H7 (cell line): Measurements from ENCODE around the gene DNAJC15. TPM values are rescaled to one million over a fixed set of nuclear protein-coding genes. Genes with fewer than 3 reads are reported as not detected.

Source experiments
- DNase-seq: peaks from one replicate; pipeline ENCODE4 v3.0.0; 2012
- H3K27me3 ChIP-seq: 2 replicates; pipeline ENCODE4 v1.6.0; 2011; ENCODE audit warnings: mild to moderate bottlenecking, low read length; ENCODE audit not compliant: control insufficient read depth, insufficient read depth
- H3K36me3 ChIP-seq: replicated peaks from 2 replicates; pipeline ENCODE4 v1.5.1; 2011; ENCODE audit warnings: low read length; ENCODE audit not compliant: control insufficient read depth, insufficient read depth
- H3K4me3 ChIP-seq: 2 replicates; pipeline ENCODE4 v1.5.1; 2011; ENCODE audit warnings: low read depth, mild to moderate bottlenecking, control low read depth, low read length, moderate library complexity; ENCODE audit not compliant: insufficient read depth
- total RNA-seq: library from RNA; depleted of rRNA; stranded (reverse); fragments of >200 nt; shearing (Covaris generic); gene quantifications from 2 replicates; pipeline ENCODE4 v1.2.3, GENCODE V29; 2014

The DNAJC15 gene
- total RNA-seq, 1 experiment from 2014 or later = 0.45 TPM

DNA sequence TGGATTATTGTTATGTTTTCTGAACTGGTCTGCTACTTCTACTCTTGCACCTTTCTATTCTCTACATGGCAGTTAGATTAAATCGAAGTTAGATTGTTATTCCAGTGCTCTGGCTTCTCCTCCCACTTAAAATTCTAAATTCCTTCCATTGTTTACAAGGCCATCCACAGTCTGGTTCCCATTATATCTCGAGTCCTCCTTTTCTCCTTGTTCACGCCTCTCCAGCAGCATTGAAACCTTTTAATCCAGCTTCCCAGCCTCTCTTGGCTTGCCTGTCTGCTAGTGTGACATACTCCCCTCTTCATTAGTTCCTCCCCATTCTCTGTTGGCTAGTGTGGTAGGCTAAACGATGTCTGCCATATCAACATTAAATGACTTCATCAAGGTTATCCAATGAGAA, 54.5 kb downstream of the DNAJC15 start:
- Histone ChIP-seq H3K36me3 (no peaks in the 10 kb centered on the region), H3K4me3 (no peak overlapping the region), H3K27me3 (no peaks in the 10 kb centered on the region)
- DNase-seq = no peak

DNA sequence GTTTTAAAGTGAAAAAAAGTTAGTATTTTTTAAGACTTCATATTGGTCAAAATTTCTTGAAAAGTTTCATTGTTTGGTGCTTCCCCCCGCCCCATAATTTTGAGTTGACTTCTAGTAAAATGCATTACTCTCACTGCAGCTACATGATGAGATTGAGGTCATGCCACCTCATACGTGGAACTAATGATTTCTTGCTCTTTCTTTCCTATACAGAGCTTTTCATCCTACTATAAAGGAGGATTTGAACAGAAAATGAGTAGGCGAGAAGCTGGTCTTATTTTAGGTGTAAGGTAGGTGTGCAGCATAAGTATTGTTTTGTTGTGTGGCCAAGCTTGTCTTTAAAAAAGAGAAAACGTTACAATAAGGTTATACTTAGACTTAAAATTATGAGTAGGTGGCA, 55.0 kb downstream of the DNAJC15 start:
- no peaks in the 10 kb centered on the region for H3K27me3 ChIP-seq
- no peak overlapping the region for H3K4me3 ChIP-seq
- no peaks in the 10 kb centered on the region for H3K36me3 ChIP-seq
- no peak for DNase-seq

DNA sequence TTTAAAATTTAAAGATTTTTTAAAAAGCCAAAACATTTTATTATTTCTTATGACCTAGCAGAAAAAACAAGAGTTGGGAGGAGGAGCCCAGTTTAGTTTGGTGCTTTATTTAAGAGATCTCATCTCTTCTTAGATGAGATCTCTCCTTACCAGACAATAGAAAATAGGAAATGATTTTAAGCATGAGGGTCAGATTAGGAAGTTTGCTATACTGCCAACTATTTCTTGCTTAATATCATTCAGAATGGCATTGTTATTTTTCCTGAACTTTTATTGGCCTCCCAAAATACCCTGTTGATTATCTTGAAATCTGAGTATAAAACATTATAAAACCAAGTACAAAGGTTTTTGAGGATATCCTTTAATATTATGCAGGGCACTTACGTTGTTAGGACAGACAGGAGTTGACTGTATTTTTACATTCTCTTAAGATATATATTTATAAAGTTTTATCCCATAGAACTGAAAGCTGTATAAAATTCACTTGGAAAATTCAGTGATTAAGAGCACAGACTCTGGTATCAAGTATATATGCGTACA, 56.1 kb downstream of the DNAJC15 start:
- Histone ChIP-seq H3K4me3 (no peak overlapping the region), H3K27me3 (no peaks in the 10 kb centered on the region), H3K36me3 (no peaks in the 10 kb centered on the region)
- no peak for DNase-seq

DNA sequence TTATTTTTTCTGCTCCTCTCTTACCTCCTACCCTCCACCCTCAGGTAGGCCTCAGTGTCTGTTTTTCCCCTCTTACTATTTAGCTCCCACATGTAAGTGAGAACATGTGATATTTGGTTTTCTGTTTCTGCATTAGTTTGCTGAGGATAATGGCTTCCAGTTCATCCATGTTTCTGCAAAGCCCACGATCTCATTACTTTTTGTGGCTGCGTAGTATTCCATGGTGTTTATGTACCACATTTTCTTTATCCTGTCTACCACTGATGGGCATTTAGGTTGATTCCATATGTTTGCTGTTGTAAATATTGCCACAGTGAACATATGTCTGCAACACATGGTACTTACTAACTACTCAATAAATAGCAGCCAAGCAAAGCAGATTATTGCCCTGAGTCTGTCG, 56.8 kb downstream of the DNAJC15 start:
- Histone ChIP-seq H3K27me3 (no peaks in the 10 kb centered on the region), H3K36me3 (no peaks in the 10 kb centered on the region)

DNA sequence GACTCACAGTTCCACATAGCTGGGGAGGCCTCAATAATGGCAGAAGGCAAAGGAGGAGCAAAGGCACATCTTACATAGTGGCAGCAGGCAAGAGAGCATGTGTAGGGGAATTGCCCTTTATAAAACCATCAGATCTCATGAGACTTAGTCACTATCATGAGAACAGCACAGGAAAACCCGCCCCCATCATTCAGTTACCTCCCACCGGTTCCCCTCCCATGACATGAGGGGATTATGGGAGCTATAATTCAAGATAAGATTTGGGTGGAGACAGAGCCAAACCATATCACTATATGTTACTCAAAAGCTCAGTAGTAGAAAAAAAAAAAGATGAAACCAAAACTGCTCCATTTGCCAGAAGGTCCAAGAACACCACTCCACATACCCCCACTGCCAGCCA, 58.5 kb downstream of the DNAJC15 start:
- Histone ChIP-seq H3K27me3 (no peaks in the 10 kb centered on the region), H3K4me3 (no peak overlapping the region), H3K36me3 (no peaks in the 10 kb centered on the region)
- no peak for DNase-seq

More for the DNA sequence above, 56.8 kb downstream of the DNAJC15 start:
- no peak for DNase-seq
- H3K4me3 ChIP-seq = no peak overlapping the region

DNA sequence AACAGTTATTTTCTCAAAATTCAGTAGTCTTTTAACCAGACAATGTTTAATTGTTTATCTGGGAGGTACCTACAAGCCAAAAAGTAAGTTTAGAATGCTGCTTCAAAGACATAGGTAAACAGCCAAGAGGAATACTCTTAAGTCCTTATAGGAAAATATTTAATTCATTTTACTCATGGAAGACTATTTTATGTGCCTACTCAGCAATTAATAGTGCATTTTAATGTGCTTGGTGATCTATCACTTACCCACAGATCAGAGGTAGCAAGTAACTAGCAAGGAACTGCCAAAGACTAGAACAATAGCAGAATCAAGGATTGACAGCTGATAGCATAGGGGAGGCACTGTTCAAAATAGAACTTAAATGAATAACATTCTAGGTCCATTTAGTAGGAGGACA, 60.4 kb downstream of the DNAJC15 start:
- Histone ChIP-seq H3K27me3 (no peaks in the 10 kb centered on the region), H3K4me3 (no peak overlapping the region), H3K36me3 (no peaks in the 10 kb centered on the region)
- DNase-seq = no peak

DNA sequence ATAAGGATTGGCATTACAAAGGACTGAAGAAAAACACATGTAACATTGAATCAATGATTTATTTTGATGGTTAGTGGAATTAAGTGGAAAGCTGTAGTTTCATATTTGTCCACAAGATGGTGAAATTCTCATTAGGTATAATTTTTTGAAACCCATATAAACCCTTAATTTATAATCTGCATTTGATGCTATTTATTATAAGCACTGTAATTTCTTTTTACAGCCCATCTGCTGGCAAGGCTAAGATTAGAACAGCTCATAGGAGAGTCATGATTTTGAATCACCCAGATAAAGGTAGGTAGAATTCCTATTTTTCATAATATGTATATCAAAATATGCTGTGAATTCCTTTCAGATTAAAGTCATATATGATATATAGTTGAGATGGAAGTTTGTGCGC, 62.2 kb downstream of the DNAJC15 start:
- DNase-seq = peak; percentile 7

DNA sequence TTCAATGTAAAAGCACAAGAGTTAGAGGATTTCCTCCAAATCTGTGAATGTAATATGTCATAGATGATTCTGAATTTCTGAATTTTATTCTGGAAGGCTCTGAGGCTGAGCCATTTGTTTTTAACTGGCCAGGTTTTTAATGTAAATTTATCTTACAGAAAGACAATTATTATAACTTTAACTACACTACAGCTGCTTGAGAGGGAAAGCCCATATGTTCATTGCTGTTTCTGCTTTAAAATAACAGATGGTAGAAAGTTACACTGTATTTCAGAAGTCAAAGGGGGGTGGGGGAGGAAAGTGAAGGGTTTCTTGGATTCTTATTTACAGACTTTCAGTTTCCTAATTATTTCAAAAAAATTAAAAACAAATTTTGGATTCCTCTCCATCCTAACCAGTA, 62.8 kb downstream of the DNAJC15 start:
- DNase-seq = no peak
- Histone ChIP-seq H3K36me3 (no peaks in the 10 kb centered on the region), H3K4me3 (no peak overlapping the region)

More for the DNA sequence above, 62.2 kb downstream of the DNAJC15 start:
- no peak overlapping the region for H3K4me3 ChIP-seq
- no peaks in the 10 kb centered on the region for H3K27me3 ChIP-seq
- no peaks in the 10 kb centered on the region for H3K36me3 ChIP-seq

DNA sequence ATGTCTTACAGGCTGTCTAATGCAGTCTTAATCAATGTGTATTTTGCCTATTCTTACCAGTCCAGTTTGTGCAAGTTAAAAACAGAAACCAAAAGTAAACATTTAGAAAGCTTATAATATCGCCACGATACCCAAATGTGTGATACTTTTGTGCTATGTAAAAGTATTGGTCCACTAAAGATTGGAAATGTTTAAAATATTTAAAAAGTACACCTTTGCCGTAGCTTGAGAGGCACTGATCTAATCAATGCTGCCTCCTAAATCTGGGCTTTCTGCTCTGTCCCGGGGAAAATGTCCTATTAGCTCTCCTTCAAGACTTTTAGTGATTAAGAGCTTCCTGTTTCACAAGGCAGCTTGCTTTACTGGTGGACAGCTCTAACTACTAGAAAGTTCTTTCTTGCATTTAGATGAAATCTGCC, 64.7 kb downstream of the DNAJC15 start:
- H3K36me3 ChIP-seq = no peaks in the 10 kb centered on the region
- DNase-seq = no peak
- H3K4me3 ChIP-seq = no peak overlapping the region
- no peaks in the 10 kb centered on the region for H3K27me3 ChIP-seq

More for the DNA sequence above, 62.8 kb downstream of the DNAJC15 start:
- no peaks in the 10 kb centered on the region for H3K27me3 ChIP-seq

DNA sequence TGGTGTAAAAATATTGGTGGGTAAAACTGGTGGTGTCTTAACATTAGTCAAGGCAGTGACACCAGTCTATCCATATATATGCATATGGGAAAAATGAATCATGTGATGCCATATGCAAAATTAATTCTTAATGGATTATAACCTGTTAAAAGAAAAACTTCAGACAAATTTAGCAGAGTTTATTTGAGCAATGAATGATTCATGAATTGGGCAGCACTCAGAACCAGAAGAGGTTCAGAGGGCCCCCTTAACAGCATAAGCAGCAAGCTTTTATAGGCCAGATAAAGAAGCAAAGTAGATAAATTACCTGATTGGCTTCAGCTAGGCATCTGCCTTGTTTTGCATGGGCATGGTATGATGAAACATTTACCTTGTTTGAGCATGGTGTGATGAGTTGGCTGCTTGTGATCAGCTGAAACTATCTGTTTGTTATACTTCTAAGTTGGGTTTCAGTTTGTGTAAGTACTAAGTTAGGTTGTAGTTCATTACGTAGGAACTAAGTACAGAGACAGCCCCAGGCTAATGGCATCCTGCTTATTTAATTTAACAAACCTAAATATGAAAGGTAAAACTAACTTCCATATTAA, 66.6 kb downstream of the DNAJC15 start:
- no peak for DNase-seq
- Histone ChIP-seq H3K27me3 (no peaks in the 10 kb centered on the region), H3K4me3 (no peak overlapping the region), H3K36me3 (no peaks in the 10 kb centered on the region)

DNA sequence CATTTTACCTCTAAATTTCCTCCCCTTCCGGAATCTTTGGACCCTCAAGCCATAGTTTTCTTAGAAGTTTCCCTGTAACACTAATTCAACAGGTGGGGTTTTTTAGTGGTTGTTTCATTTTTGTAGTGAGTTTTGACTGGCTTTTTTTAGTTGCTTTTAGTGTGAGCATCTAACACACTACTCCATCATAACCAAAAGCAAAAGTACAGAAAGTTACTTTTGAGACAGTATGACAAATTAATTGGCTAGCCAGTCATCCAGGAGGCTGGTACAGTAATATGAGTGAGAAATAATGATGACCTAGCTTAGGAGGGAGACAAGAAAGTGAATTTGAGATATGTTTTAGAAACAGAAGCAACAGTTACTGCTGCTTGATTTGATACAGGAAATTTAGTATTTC, 71.5 kb downstream of the DNAJC15 start:
- DNase-seq = no peak
- no peak overlapping the region for H3K4me3 ChIP-seq
- no peaks in the 10 kb centered on the region for H3K36me3 ChIP-seq
- H3K27me3 ChIP-seq = no peaks in the 10 kb centered on the region

DNA sequence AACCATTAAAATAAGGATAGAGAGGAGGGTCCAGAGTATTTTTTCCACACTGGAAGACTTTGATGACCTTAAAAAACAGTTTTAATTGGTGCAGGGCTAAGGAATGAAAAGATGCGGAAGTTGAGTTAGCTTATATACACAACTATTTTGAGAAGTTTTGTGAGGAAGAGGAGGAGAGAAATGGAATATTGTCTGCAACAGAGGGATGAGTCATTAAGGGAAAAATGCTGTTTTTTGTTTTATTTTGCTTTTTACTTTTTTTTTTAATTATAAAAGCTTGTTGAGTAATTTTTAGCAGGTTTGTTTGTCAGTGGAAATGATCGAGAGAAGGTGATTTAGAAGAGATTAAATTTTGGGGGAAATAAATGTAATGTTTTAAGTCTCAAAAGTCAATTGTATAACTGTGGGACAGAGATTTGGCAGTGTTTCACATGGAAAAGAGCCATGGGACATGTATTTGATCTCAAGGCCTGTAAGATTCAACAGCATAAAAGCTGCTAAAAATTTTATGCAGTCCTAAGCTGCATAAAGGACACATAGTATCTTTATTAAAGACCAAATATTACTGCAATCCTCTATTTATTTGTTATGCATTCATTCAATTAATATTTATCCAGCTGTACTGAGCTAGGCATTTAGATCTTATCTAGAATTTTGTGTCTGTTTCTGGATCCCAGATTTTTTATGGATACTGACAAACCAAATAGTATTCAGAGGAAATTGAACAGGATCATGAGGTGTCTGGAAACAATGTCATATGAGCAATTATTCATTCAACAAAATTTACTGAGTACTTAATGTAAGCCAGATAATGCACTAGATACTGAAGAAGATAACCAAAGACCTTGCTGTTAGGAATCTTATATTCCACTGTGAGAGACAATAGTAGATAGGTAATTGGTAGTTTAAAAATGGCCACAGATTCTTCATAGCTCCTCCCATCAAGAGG, 72.7 kb downstream of the DNAJC15 start:
- Histone ChIP-seq H3K4me3 (no peak overlapping the region), H3K36me3 (no peaks in the 10 kb centered on the region), H3K27me3 (no peaks in the 10 kb centered on the region)
- no peak for DNase-seq

DNA sequence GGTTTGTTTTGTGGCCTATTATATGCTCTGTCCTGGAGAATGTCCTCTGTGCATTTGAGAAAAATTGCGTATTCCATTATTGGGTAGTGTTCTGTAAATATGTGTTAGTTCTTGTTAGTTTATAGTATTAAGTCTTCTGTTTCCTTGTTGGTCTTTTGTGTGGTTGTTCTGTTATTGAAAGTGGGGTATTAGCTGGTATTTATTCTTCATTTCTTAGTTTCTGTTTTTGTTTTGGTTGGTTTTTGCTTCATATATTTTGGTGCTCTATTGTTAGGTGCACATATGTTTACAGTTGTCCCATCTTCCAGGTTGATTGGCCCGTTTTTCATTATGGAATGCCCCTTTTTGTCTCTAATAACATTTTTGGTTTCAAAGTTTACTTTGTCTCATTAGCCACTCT, 77.3 kb downstream of the DNAJC15 start:
- Histone ChIP-seq H3K27me3 (no peaks in the 10 kb centered on the region), H3K4me3 (no peak overlapping the region), H3K36me3 (no peaks in the 10 kb centered on the region)
- DNase-seq = no peak

DNA sequence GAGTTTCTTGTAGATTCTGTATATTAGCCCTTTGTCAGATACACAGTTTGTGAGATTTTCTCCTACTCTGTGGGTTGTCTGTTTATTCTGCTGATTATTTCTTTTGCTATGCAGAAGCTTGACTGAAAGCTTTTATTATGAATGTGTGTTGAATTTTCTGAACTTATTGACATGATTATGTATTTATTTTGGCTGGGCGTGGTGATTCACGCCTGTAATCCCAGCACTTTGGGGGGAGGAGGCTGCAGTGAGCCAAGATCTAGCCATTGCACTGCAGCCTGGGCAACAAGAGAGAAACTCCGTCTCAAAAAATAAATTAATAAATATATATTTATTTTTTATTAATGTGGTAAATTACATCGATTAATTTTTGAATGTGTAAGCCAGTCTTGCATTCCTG, 78.9 kb downstream of the DNAJC15 start:
- Histone ChIP-seq H3K4me3 (no peak overlapping the region), H3K27me3 (no peaks in the 10 kb centered on the region), H3K36me3 (no peaks in the 10 kb centered on the region)
- no peak for DNase-seq

DNA sequence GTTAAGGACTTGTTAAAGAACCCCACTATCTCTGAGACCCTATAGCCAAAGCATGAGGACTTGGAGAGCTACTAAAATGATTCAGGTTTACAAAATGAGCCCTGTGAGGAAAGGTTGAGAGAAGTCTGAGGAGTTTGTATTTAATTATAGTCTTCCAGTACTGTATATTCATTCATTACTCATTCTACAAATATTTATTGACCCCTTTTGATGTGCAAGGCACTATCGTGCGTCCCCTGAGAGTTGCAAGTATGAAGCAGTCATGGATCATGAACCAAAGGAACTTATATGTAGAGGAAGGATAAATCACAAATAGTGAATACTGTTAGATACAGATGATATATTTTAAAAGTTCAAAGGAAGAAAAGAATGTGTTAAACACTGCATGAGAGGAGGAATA, 84.4 kb downstream of the DNAJC15 start:
- H3K27me3 ChIP-seq = no peaks in the 10 kb centered on the region
- no peaks in the 10 kb centered on the region for H3K36me3 ChIP-seq
- no peak for DNase-seq
- no peak overlapping the region for H3K4me3 ChIP-seq
